Progenitor cell of endocrine pancreas (in vitro differentiated cells): ENCODE data around the gene KLHL40. TPM values are rescaled to one million over a fixed set of nuclear protein-coding genes. Genes with fewer than 3 reads are reported as not detected.

Source experiments
- DNase-seq: peaks from one replicate; pipeline ENCODE4 v3.0.0; 2021; ENCODE audit warnings: low spot score; ENCODE audit not compliant: unreplicated experiment
- H3K27ac Mint-ChIP-seq: 2 replicates; pipeline ENCODE4 v1.8.0; 2021; ENCODE audit warnings: mild to moderate bottlenecking, moderate library complexity, mixed read lengths
- H3K27me3 Mint-ChIP-seq: 2 replicates; pipeline ENCODE4 v1.8.0; 2021; ENCODE audit warnings: mixed read lengths
- H3K36me3 Mint-ChIP-seq: 2 replicates; pipeline ENCODE4 v1.8.0; 2022; ENCODE audit warnings: mixed read lengths; ENCODE audit not compliant: insufficient read depth
- H3K4me1 Mint-ChIP-seq: 2 replicates; pipeline ENCODE4 v1.8.0; 2021; ENCODE audit warnings: low read depth, mixed read lengths
- H3K4me3 Mint-ChIP-seq: 2 replicates; pipeline ENCODE4 v1.8.0; 2021; ENCODE audit warnings: low read depth, mild to moderate bottlenecking, moderate library complexity, mixed read lengths
- H3K9me3 Mint-ChIP-seq: 2 replicates; pipeline ENCODE4 v1.8.0; 2021; ENCODE audit warnings: low read depth, mixed read lengths
- total RNA-seq: library from RNA; stranded (reverse); gene quantifications from 2 replicates; pipeline ENCODE4 v1.2.1, GENCODE V29; 2021
- TF ChIP-seq, protein P1 (sequence below): fragments of 200-600 bp; sonication (generic); IDR thresholded peaks from one replicate; pipeline ENCODE4 v1.5.0; 2021; ENCODE audit warnings: antibody characterized with exemption, mild to moderate bottlenecking; ENCODE audit not compliant: unreplicated experiment

KLHL40 gene
- total RNA-seq, 1 donor from 2014 or later = not detected

DNA sequence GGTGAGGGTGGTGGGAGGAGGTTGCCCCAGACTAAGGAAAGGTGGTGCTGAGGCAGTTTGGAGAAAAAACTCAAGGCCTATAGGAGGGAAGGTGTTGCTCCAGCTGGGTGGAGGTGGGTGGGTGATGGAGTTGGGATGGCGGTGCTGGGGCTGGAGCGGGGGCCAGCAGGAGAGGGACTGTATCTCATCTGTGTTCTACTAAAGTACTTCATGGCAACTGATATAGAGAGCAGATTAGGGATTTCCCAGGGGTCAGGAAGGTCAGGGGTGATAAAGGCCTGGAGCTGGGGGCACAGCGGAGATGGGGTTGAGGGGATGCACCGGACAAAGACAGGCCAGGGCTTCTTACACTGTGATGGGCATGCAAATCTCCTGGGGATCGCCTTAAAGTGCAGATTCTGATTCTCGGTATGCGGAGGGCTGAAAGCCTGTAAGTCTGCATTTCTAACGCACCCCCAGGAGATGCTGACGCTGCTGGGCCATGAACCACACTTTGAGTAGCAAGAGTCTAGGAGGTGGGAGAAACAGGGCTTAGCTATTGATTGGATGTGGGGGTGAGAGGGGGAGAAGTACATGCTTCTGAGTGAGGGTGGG, 4.2 kb downstream of the KLHL40 start:
- peaks cover 14% of the 10 kb centered on the region for H3K27me3 Mint-ChIP-seq
- H3K4me1 Mint-ChIP-seq = no peaks in the 10 kb centered on the region
- TF ChIP-seq, protein P1, sequence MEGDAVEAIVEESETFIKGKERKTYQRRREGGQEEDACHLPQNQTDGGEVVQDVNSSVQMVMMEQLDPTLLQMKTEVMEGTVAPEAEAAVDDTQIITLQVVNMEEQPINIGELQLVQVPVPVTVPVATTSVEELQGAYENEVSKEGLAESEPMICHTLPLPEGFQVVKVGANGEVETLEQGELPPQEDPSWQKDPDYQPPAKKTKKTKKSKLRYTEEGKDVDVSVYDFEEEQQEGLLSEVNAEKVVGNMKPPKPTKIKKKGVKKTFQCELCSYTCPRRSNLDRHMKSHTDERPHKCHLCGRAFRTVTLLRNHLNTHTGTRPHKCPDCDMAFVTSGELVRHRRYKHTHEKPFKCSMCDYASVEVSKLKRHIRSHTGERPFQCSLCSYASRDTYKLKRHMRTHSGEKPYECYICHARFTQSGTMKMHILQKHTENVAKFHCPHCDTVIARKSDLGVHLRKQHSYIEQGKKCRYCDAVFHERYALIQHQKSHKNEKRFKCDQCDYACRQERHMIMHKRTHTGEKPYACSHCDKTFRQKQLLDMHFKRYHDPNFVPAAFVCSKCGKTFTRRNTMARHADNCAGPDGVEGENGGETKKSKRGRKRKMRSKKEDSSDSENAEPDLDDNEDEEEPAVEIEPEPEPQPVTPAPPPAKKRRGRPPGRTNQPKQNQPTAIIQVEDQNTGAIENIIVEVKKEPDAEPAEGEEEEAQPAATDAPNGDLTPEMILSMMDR = no peak
- no peak for DNase-seq
- no peak overlapping the region for H3K4me3 Mint-ChIP-seq
- H3K27ac Mint-ChIP-seq = no peak overlapping the region
- H3K36me3 Mint-ChIP-seq = no peaks in the 10 kb centered on the region
- H3K9me3 Mint-ChIP-seq = no peaks in the 10 kb centered on the region

DNA sequence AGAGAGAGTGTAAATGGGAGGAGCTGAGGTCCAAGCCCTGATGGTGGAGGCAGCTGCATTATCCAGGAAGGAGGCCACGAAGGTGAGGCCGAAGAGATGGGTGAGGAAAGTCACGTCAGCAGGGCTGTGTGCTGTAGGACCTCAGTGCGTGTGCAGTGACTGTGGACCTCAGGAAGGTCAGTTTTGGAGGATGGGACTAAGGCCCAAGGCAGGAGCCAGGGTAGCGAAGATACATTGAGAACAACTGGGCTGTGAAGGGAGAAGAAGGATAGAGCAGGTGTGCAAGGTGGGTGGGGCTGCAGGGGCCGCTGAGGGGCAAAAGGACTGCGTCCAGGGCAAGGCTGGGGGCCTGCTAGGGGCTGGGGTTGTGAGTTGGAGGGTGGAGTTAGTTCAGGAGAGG, 4.9 kb downstream of the KLHL40 start:
- DNase-seq = no peak
- H3K27me3 Mint-ChIP-seq = peaks cover 14% of the 10 kb centered on the region
- TF ChIP-seq, protein P1 = no peak
- no peaks in the 10 kb centered on the region for H3K36me3 Mint-ChIP-seq
- H3K4me1 Mint-ChIP-seq = no peaks in the 10 kb centered on the region
- no peaks in the 10 kb centered on the region for H3K9me3 Mint-ChIP-seq
- no peak overlapping the region for H3K27ac Mint-ChIP-seq
- no peak overlapping the region for H3K4me3 Mint-ChIP-seq

DNA sequence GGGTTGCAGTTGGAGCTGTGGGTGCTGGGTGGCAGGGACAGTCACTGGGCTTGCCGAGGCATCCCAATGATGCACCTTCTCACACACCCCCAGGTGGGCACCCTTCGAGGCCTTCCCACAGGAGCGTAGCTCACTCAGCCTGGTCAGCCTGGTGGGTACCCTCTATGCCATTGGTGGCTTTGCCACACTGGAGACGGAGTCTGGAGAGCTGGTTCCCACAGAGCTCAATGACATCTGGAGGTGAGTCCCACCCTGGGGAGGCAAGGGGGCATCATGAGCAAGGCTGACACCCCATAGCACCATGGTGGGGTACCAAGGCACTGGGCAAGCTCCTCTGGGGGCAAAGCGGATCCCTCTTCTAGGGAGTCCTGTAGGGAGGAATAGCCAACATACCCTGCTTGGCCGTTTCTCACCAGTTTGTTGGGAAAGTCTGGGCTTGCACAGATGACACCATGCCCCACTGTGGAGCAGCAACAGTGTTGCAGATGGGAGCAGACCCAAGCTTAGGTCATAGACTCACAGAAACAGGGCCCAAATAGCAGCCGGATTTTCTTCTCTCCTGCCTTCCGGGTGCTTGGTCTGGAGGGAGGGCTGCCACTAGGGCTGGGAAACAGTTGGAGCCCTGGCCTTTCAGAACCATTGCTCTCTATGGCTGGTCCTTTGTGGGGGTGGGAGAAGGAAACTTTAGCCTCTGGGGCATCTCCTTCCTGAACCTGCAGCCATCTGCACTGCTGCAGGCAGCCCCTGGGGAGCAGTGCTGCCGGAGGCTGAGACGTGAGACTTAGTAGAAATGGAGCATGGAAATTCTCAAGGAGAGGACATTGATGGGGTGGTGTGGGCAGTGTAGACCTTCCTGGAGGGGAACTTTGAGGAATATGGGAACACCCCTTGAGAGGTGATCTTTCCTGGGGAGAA, 5.7 kb downstream of the KLHL40 start:
- TF ChIP-seq, protein P1 = no peak
- Mint-ChIP-seq H3K27ac (no peak overlapping the region), H3K4me3 (no peak overlapping the region), H3K4me1 (no peaks in the 10 kb centered on the region), H3K36me3 (no peaks in the 10 kb centered on the region), H3K9me3 (no peaks in the 10 kb centered on the region), H3K27me3 (peaks cover 14% of the 10 kb centered on the region)
- no peak for DNase-seq

DNA sequence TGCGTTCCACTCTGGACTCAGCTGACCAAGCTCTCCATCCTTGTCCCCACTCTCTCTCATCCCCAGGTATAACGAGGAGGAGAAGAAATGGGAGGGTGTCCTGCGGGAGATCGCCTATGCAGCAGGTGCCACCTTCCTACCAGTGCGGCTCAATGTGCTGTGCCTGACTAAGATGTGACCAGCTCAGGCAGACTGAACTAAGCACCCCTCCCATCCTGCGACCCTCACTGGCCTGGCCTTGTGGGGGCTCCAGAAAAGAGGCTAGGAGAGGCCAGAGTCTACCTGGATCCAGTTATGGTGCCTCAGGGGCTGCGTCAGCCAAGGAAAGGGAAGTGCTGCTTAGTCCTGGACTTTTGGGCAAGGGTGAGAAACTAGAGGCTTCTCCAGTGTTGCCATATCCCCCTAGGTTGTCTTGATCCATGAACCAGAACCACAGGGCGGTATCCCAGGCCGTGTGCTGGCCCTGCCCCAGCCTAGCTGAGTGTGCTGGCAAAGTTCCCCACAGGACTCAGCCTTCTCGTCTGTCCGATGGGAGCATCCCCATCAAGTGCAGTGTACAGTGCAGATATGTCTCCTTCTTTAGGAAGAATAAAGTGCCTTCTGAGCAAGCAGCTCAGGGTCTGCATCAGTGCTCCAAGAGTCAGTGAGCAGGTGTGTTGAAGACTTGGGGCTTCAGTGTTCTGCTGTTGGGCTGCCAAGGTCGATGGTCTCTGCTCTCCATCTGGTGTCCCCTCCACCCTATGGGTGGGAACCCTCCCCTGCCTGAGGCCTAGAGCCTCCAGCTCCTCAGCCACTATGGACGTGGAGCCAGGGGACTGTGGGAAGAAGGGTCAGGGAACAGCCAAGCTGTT, 6.7 kb downstream of the KLHL40 start:
- Mint-ChIP-seq H3K27ac (no peak overlapping the region), H3K27me3 (peaks cover 14% of the 10 kb centered on the region), H3K9me3 (no peaks in the 10 kb centered on the region), H3K4me1 (no peaks in the 10 kb centered on the region), H3K36me3 (no peaks in the 10 kb centered on the region), H3K4me3 (no peak overlapping the region)
- TF ChIP-seq, protein P1 = no peak
- DNase-seq = no peak
